MM.1S (cell line): ENCODE results near the gene DENND1A.

Source experiments
- EZH2 ChIP-seq: fragments of 300-600 bp; sonication (generic); optimal IDR thresholded peaks from 2 replicates; pipeline ENCODE3; 2017; ENCODE audit warnings: low read depth, mild to moderate bottlenecking, antibody characterized with exemption, low read length, mixed read lengths
- TF ChIP-seq, protein P1 (sequence below): fragments of 300-600 bp; sonication (generic); IDR thresholded peaks from 2 replicates; pipeline ENCODE4 v1.5.1; 2016; ENCODE audit warnings: antibody characterized with exemption, low read length, mixed read lengths

DNA sequence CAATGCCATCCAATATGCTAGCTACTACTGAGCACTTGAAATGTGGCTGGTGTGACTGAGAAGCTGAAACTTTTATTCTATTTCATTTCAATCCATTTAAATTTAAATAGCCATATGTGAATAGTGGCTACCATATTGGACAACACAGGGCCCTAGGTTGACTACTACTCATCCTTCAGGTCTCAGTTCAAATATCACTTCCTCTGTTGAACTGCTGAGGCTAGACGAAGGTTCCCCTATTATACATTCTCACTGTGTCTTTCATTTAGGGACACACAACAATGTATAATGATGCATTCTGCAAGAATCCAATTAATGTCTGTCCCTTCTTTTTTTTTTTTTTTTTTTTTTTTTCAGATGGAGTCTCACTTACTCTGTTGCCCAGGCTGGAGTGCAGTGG lies 365.3 kb downstream of the DENND1A start:
- TF ChIP-seq, protein P1, sequence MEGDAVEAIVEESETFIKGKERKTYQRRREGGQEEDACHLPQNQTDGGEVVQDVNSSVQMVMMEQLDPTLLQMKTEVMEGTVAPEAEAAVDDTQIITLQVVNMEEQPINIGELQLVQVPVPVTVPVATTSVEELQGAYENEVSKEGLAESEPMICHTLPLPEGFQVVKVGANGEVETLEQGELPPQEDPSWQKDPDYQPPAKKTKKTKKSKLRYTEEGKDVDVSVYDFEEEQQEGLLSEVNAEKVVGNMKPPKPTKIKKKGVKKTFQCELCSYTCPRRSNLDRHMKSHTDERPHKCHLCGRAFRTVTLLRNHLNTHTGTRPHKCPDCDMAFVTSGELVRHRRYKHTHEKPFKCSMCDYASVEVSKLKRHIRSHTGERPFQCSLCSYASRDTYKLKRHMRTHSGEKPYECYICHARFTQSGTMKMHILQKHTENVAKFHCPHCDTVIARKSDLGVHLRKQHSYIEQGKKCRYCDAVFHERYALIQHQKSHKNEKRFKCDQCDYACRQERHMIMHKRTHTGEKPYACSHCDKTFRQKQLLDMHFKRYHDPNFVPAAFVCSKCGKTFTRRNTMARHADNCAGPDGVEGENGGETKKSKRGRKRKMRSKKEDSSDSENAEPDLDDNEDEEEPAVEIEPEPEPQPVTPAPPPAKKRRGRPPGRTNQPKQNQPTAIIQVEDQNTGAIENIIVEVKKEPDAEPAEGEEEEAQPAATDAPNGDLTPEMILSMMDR = no peak
- no peak for TF ChIP-seq EZH2
